ENCODE measurements around the gene KIAA1210. TPM values are rescaled to one million over a fixed set of nuclear protein-coding genes. Genes with fewer than 3 reads are reported as not detected.

Gene KIAA1210
- total RNA-seq, 1 experiment from 2014 or later, result not detected

DNA sequence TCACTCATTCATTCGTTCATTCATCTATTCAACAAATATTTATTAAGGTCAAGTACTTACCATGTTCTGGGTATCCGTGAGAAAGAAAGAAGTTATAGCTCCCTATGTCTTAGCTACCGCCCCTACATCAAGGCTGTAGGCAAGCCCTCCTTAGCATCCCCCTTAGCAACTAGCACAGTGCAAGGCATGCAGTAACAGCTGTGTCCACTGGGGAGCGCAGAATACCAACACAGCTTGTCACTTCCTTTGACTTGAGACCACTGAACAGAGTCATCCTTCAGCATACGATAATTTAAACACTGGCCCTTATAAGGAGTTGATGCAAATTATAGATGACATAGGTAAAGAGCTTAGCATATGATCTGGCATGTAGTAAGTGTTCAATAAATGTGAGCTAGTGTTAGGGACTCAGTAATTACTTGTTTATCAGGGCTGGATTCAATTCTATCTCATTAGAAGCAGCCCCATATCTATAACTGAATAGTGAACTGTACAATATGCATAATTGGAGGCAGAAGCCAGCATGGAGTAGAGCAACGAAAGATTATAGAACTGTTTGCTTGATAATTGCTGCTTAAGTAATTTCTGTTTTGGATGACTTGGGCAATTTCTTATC, 8.7 kb downstream of the KIAA1210 start:
- no TSS peak for BruUV-seq (replicated peaks)
- Histone ChIP-seq H3K4me3 (ENCODE audit: low read depth, low read length, poor library complexity, severe bottlenecking) (no peak overlapping the region), H3K4me1 (ENCODE audit: insufficient read depth, low read length, poor library complexity, severe bottlenecking) (no peaks in the 10 kb centered on the region), H3K36me3 (ENCODE audit: insufficient read depth, low read length, poor library complexity, severe bottlenecking) (no peaks in the 10 kb centered on the region), H3K27me3 (replicated peaks; ENCODE audit: insufficient read depth, low read depth, low read length, poor library complexity) (no peaks in the 10 kb centered on the region), H3K27ac (ENCODE audit: low read depth, low read length, poor library complexity, severe bottlenecking) (no peak overlapping the region), H3K9me3 (ENCODE audit: low read depth, low read length, poor library complexity, severe bottlenecking) (no peaks in the 10 kb centered on the region)
- ChIA-PET CTCF (interaction anchor here (0.5 to 1.2 kb wide), 5 partner anchors 8 to 126 kb away, joined by 3 to 9 read pairs (median 4); partner anchors contain the start of gene KIAA1210), POLR2A (ENCODE audit: low non-redundant PET) (no interaction called here)
- intact Hi-C loops (cut with micrococcal nuclease; ENCODE audit: unreplicated experiment), result no loop called here
- peak; percentile 63 for DNase-seq (ENCODE audit: low spot score)
- TF ChIP-seq EZH2 (IDR thresholded peaks at IDR 0.05; ENCODE audit: borderline replicate concordance, low read depth, low read length, poor library complexity, severe bottlenecking), result no peak
- TF ChIP-seq, protein P1, sequence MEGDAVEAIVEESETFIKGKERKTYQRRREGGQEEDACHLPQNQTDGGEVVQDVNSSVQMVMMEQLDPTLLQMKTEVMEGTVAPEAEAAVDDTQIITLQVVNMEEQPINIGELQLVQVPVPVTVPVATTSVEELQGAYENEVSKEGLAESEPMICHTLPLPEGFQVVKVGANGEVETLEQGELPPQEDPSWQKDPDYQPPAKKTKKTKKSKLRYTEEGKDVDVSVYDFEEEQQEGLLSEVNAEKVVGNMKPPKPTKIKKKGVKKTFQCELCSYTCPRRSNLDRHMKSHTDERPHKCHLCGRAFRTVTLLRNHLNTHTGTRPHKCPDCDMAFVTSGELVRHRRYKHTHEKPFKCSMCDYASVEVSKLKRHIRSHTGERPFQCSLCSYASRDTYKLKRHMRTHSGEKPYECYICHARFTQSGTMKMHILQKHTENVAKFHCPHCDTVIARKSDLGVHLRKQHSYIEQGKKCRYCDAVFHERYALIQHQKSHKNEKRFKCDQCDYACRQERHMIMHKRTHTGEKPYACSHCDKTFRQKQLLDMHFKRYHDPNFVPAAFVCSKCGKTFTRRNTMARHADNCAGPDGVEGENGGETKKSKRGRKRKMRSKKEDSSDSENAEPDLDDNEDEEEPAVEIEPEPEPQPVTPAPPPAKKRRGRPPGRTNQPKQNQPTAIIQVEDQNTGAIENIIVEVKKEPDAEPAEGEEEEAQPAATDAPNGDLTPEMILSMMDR (conservative IDR thresholded peaks at IDR 0.05; ENCODE audit: low read depth, low read length), result peak; percentile 80

DNA sequence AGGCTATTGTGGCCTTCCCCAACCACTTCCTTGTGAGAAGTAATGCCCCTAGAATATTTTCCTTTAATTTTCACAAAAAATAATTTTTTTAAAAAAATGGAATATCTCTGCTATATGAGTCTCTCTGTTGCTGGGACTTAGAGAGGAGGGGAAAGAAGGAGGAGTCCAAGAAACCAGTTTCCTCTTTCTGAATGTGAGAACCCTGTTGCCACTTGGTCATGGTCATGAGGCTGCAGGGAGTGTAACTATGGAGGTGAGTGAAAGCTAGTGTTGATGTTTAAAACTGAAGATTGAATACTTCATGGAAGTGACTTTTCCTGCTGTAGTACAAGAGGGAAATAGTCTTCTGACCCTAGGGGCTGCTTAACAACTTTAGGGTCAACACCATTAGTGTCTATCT, 20.4 kb downstream of the KIAA1210 start:
- no peak overlapping the region for H3K27ac ChIP-seq (ENCODE audit: low read depth, low read length, poor library complexity, severe bottlenecking)
- H3K27me3 ChIP-seq (replicated peaks; ENCODE audit: insufficient read depth, low read depth, low read length, poor library complexity), result peaks cover 4% of the 10 kb centered on the region
- no peak for DNase-seq (ENCODE audit: low spot score)
- H3K9me3 ChIP-seq (ENCODE audit: low read depth, low read length, poor library complexity, severe bottlenecking), result no peaks in the 10 kb centered on the region
- ChIA-PET POLR2A (ENCODE audit: low non-redundant PET) (no interaction called here), CTCF (no interaction called here)
- no peak overlapping the region for H3K4me3 ChIP-seq (ENCODE audit: low read depth, low read length, poor library complexity, severe bottlenecking)
- TF ChIP-seq, protein P1 (conservative IDR thresholded peaks at IDR 0.05; ENCODE audit: low read depth, low read length), result no peak
- no peak for TF ChIP-seq EZH2 (IDR thresholded peaks at IDR 0.05; ENCODE audit: borderline replicate concordance, low read depth, low read length, poor library complexity, severe bottlenecking)
- no peaks in the 10 kb centered on the region for H3K36me3 ChIP-seq (ENCODE audit: insufficient read depth, low read length, poor library complexity, severe bottlenecking)
- no TSS peak for BruUV-seq (replicated peaks)
- intact Hi-C loops (cut with micrococcal nuclease; ENCODE audit: unreplicated experiment), result no loop called here
- no peaks in the 10 kb centered on the region for H3K4me1 ChIP-seq (ENCODE audit: insufficient read depth, low read length, poor library complexity, severe bottlenecking)

GRCh38 chrX:119105826-119106225, 21.8 kb downstream of the KIAA1210 start:
- no peak for TF ChIP-seq EZH2 (IDR thresholded peaks at IDR 0.05; ENCODE audit: borderline replicate concordance, low read depth, low read length, poor library complexity, severe bottlenecking)
- TF ChIP-seq, protein P1 (conservative IDR thresholded peaks at IDR 0.05; ENCODE audit: low read depth, low read length), result no peak
- intact Hi-C loops (cut with micrococcal nuclease; ENCODE audit: unreplicated experiment), result no loop called here
- no peak overlapping the region for H3K27ac ChIP-seq (ENCODE audit: low read depth, low read length, poor library complexity, severe bottlenecking)
- no peaks in the 10 kb centered on the region for H3K4me1 ChIP-seq (ENCODE audit: insufficient read depth, low read length, poor library complexity, severe bottlenecking)
- no peak overlapping the region for H3K4me3 ChIP-seq (ENCODE audit: low read depth, low read length, poor library complexity, severe bottlenecking)
- no TSS peak for BruUV-seq (replicated peaks)
- no peaks in the 10 kb centered on the region for H3K36me3 ChIP-seq (ENCODE audit: insufficient read depth, low read length, poor library complexity, severe bottlenecking)
- H3K9me3 ChIP-seq (ENCODE audit: low read depth, low read length, poor library complexity, severe bottlenecking), result no peaks in the 10 kb centered on the region
- no peak for DNase-seq (ENCODE audit: low spot score)
- CTCF ChIA-PET, result no interaction called here
- POLR2A ChIA-PET (ENCODE audit: low non-redundant PET), result no interaction called here
- H3K27me3 ChIP-seq (replicated peaks; ENCODE audit: insufficient read depth, low read depth, low read length, poor library complexity), result peaks cover 4% of the 10 kb centered on the region

All from A673 (cell line).